ENCODE measurements around the gene GRK1.
"Not testable (repeated sequence)": the region's sequence is repeated elsewhere in the genome, so short reads cannot be mapped to it uniquely, and the experiment has no call there.

Gene GRK1

DNA sequence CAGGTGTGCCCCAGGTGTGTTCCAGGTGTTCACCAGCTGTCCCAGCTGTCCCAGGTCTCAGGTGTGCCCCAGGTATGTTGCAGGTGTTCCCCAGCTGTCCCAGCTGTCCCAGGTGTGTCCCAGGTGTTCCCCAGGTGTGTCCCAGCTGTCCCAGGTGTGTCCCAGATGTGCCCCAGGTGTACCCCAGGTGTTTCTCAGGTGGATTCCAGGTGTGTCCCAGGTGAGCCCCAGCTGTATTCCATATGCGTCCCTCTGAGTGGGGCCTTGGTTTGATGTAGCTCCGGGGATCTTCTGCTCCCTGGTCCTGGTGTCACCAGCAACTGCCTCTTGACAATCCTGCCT, 719 bp upstream of the GRK1 start:
- no peak for FAIRE-seq

DNA sequence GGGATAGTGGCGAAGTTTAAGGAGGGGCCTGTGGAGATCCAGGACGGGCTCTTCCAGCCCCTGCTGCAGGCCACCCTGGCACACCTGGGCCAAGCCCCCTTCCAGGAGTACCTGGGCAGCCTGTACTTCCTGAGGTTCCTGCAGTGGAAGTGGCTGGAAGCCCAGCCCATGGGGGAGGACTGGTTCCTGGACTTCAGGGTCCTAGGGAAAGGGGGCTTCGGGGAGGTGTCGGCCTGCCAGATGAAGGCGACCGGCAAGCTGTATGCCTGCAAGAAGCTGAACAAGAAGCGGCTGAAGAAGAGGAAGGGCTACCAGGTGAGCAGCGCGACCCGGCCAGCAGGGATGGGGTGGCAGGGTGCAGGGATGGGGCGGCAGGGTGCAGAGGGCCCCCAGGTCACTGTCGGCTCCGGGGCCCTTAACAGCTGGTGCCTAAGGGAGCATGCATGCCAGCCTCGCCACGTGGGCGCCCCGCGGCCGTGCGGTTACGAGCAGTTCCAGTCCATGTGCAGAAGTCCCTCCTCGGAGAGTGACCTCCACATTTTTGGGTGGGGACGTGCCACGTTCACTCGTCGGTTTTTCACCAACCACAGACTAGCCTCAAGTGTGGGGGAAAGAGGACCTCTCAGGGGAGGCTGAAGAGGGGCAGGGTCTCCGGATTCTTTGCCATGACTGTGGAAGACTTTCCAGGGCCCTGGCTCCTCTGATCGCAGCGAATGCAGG, 912 bp downstream of the GRK1 start:
- FAIRE-seq, result no peak

DNA sequence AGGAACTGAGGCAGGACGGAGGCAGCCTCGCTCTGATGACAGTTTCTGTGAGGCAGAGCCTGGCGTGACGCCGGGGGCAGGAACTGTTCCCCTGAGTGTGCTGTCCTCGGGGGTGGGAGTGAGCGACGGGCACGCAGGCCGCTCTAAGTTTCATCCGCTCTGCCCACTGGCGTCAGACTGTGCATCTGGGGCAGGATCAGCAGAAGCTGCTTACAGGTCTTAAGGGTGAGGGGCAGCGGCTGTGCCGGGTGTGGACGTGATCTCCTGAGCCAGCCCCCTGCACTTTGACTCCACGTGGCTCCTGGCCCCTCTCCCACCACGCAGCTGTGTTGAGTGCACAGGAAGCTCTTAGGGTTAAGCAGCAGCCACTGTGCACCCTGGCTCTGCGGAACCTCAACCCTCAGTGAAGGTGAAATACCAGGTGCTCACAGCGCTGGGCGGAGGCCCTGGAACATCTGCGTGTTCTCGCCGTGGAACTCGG, 1.5 kb downstream of the GRK1 start:
- FAIRE-seq, result no peak

DNA sequence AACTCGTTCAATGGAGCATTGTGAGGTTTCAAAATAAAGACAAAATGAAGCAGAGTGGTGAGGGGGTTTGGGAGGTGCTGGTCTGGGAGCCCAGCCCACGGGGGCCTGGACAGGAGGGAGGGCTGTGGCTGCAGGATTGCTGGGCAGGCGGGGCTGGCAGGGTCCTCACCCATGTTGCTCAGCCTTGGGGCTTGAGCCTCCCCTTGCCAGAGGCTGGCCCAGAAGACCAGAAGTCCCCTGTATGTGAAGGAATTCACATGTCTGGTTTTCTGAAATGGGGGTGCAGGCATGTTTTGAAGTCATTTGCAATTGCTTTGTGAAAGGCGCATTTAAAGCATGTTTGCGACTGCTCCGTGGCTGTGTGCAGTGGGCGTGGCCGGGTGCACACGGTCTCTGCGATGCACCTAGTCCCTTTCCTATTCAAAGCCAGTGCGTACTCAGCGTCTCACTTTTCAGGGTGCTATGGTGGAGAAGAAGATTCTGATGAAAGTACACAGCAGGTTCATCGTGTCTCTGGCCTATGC, 2.3 kb downstream of the GRK1 start:
- no peak for FAIRE-seq

DNA sequence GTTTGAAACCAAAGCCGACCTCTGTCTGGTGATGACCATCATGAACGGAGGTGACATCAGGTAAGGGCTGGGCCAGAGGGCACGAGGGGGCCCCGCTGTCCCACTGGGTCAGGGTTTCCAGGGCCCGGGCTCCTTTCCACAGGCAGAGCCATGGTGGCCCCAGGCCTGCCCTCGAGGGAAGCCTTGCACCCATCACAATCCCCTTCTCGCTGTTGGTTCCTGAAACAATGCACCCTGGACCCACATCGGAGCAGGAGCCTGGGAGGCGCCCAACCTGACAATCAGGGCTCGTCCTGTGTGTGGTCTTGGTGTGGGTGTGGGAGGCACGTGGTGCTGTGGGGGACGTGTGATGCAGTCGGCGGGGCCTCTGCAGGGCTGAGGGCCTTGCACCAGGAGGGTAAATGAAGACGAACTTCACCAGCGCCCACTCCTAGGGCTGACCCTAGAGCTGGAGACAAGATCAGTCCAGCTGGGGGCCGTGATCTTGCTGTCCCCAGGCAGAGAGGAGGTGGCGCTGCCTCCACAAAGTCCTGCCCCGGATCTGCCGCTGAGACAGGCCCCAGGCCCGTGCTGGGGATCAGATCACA, 2.8 kb downstream of the GRK1 start:
- FAIRE-seq, result no peak

DNA sequence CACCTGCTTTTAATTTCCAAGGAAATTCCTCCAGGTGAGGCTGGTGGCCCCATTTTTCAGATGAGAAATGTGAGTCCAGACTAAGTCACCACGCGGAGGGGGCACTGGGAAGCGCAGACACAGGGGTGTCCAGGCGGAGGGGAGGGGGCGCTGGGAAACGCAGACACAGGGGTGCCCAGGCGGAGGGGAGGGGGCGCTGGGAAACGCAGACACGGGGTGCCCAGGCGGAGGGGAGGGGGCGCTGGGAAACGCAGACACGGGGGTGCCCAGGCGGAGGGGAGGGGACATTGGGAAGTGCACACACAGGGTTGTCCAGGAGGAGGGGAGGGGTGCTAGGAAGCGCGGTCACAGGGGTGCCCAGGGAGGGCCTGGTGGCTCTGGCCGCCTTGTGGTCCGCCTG, 3.5 kb downstream of the GRK1 start:
- FAIRE-seq, result no peak

DNA sequence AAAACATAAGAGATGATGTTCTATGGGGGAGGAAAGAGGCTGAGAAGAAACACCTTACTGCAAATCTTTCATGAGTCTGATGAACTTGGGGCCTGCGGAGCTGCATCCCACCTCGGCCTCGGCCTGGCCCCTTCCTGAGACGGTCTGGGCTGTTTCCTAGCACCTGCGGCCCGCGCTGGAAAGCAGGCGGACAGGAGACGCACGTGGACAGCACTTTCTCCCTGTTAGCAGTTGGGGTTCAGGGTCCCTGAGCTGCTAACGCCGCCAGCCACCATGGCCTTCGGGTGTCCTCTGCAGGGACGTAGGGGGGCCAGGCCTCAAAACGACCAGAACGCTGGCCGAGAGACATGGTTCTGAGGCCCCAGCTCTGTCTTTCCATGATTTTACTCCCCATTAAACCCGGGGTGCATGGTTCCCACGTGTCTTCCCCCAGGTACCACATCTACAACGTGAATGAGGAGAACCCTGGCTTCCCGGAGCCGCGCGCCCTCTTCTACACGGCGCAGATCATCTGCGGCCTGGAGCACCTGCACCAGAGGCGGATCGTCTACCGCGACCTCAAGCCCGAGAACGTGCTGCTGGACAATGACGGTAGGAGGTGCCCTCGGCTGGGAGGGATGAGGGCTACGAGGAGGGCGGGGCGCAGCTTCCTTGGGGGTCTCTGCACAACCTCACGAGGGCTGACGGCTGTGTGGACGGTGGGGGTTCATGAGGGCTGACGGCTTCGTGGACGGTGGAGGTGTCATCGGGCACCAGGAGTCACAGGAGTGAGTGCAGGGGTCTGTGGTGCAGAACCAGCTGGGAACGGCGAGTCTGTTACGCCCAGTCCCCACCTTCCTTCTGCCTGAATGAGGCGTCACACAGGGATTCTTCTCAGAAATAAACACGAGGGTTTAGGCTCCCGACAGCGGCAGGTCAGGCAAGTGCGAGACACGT, 4.3 kb downstream of the GRK1 start:
- no peak for FAIRE-seq

DNA sequence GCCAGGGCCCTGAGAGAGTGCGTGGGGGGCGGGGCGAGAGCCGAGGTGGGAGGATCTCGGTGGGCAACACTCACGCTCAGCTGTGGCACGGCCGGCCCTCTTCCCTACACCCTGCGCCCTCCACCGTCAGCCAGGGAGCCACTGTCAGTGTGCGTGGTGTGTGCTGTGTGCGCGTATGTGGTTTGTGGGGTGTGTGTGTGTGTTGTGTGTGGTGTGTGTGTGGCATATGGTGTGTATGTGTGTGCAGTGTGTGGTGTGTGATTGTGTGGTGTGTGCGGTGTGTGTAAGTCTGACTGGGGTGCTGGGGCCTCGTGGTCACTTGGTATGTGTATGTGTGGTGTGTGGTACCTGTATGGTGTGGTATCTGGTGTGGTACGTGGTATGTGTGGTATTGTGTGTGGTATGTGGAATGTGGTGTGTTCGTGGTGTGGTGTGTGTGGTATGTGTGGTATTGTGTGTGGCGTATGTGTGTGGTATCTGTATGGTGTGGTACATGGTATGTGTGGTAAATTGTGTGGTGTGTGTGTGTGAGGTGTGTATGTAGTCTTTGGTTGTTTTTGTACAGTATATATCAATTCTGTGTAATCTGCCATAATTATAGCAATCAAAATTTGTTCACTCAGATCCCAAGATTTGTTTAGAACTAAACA, 5.1 kb downstream of the GRK1 start:
- no peak for FAIRE-seq

DNA sequence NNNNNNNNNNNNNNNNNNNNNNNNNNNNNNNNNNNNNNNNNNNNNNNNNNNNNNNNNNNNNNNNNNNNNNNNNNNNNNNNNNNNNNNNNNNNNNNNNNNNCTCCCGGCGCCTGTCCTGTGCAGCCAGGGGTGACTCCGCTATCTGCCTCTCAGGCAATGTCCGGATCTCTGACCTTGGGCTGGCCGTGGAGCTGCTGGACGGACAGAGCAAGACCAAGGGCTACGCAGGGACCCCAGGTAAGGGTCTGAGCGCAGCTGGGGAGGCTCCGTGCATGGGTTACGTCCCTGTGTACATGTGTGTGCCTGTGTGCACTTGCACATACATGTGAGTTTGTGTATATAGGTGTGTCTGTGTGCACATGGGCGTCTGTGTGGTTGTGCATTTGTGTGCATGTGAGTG, 55.9 kb downstream of the GRK1 start:
- FAIRE-seq, result no peak

DNA sequence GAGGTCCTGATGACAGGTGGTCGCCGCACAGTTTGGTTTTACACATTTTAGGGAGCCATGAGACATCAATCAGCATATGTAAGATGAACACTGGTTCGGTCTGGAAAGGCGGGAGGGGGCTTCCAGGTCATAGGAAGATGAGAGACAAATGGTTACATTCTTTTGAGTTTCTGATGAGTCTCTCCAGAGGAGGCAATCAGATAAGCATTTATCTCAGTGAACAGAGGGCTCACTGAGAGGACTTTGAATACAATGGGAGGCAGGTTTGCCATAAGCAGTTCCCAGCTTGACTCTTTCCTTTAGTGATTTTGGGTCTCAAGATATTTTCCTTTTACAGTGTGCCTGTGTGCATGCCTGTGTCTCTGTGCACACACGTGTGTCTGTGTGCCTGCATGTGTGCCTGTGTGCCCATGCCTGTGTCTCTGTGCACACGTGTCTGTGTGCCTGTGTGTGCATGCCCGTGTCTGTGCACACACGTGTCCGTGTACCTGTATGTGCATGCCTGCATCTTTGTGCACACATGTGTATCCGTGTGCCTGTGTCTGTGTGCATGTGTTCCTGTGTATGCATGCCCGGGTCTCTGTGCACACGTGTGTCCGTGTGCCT, 56.5 kb downstream of the GRK1 start:
- FAIRE-seq, result no peak

DNA sequence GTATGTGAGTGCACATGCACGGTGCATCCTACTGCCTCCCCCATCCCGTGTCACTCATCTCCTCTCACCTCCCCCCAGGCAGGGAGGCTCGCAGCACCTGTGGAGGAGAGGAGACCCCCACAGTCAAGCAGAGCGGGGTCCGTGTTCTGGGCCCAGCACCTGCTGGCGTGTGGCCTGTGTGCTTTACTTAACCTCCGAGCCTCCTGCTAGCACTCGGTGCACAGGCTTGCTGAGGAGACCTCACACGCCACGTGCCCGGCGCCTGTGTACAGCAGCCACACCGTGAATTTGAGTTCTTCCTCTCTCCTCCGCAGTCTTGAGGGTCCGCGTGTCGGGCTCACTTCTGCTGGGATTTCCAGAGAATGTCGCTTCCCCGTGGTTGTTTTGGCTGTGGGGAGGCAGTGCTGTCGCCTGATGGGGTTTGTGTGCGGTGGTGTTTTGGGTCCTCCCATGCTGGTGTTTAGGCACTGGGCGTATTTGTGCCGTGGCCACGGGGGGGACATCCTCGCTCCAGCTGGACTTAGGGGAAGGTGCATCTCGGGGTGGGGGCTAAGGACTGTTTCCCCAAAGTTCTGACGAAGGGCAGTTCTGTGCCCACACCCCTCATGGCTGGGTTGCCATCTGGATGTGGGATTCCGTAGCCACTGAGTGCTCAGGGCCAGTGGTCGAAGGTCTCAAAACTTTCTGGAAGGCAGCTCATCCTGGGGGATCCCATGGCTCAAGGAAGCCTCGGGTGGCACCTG, 57.2 kb downstream of the GRK1 start:
- FAIRE-seq, result no peak

DNA sequence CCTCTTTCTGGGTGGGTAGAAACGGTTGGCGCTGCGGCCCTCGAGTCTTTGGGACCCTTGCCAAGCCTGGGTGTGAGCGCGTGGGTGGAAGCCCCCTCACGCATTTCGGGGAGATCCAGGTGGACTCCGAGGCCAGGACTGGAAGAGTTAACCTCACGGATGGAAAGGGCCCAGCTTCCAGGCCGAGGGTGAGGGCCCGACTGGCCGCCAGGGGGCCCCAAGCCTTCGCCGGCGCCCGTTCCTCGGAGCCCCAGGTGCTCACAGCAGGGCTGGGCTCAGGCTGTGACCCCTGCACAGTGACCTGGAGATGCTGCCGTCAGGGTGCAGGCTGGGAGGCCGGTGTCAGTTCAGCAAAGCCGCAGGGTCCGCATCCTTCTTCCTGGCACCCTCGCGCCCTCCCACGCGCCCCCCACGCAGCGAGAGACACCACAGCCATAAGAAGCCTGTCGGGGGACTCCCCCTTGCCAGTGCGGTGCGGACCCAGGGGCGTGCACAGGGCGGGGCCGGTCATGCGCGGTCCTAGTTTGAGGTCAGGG, 57.8 kb downstream of the GRK1 start:
- FAIRE-seq, result no peak

DNA sequence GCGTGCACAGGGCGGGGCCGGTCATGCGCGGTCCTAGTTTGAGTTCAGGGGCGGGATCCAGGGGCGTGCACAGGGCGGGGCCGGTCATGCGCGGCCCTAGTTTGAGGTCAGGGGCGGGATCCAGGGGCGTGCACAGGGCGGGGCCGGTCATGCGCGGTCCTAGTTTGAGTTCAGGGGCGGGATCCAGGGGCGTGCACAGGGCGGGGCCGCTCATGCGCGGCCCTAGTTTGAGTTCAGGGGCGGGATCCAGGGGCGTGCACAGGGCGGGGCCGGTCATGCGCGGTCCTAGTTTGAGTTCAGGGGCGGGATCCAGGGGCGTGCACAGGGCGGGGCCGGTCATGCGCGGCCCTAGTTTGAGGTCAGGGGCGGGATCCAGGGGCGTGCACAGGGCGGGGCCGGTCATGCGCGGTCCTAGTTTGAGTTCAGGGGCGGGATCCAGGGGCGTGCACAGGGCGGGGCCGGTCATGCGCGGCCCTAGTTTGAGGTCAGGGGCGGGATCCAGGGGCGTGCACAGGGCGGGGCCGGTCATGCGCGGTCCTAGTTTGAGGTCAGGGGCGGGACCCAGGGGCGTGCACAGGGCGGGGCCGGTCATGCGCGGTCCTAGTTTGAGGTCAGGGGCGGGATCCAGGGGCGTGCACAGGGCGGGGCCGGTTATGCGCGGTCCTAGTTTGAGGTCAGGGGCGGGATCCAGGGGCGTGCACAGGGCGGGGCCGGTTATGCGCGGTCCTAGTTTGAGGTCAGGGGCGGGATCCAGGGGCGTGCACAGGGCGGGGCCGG, 58.5 kb downstream of the GRK1 start:
- FAIRE-seq, result not testable (repeated sequence)

DNA sequence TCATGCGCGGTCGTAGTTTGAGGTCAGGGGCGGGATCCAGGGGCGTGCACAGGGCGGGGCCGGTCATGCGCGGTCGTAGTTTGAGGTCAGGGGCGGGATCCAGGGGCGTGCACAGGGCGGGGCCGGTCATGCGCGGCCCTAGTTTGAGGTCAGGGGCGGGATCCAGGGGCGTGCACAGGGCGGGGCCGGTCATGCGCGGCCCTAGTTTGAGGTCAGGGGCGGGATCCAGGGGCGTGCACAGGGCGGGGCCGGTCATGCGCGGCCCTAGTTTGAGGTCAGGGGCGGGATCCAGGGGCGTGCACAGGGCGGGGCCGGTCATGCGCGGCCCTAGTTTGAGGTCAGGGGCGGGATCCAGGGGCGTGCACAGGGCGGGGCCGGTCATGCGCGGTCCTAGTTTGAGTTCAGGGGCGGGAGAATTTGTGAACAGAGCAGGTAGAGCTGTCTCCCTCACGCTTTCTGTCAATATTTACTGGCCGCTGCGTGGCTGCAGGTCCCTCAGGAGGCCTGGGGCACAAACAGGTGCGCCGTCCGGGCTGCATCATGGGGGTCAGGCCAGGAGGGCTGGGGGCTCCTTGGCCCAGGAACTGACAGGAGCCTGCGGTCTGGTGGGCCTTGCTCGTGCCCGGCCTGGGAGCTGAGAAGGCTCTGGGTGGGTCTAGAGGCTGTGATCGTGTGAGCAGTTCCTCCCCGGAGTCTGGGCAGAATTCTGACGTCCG, 59.2 kb downstream of the GRK1 start:
- FAIRE-seq, result not testable (repeated sequence)

DNA sequence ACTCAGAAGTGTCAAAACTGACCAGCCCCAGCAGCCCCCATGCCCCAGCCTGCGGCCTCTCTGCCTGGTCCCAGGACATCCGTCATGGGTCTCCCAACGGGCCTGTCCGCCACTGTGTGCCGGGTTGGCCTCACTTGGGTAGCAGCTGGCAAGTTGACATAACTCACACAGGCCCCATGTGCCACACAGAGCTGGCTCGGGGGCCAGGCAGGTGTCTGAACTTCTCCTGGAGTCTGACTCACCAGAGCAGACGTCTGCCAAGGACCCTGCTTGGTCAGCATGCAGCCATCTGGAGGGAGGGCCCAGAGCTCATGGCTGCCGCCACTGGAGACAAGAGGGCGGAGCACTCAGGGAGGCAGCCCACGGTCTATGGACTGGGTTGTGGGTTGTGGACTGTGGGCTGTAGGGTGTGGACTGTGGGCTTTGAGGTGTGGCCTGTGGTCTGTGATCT, 60.0 kb downstream of the GRK1 start:
- FAIRE-seq, result no peak

DNA sequence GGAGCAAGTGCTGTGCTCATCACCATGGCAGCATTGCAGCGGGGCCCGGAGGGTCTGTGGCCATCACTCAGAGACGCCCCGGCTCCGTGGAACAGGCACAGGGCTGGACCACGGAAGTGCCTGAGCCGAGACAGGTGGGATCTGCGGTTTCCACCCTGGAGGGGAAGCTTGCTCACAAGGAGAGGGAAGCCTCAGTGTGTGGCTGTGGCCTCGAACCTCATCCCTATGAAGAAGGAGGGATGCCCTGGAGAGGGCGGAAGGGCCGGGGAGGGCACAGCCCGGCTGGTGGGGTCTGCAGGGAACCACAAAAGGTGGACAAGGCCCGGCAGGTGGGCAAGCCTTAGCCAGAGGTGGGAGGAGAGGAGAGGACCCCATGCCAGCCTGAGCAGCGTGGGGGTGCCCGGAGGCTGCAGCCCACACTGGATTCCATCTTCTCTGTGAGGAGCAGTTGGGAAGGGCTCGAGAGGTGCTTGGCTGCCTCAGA, 61.6 kb downstream of the GRK1 start:
- no peak for FAIRE-seq

DNA sequence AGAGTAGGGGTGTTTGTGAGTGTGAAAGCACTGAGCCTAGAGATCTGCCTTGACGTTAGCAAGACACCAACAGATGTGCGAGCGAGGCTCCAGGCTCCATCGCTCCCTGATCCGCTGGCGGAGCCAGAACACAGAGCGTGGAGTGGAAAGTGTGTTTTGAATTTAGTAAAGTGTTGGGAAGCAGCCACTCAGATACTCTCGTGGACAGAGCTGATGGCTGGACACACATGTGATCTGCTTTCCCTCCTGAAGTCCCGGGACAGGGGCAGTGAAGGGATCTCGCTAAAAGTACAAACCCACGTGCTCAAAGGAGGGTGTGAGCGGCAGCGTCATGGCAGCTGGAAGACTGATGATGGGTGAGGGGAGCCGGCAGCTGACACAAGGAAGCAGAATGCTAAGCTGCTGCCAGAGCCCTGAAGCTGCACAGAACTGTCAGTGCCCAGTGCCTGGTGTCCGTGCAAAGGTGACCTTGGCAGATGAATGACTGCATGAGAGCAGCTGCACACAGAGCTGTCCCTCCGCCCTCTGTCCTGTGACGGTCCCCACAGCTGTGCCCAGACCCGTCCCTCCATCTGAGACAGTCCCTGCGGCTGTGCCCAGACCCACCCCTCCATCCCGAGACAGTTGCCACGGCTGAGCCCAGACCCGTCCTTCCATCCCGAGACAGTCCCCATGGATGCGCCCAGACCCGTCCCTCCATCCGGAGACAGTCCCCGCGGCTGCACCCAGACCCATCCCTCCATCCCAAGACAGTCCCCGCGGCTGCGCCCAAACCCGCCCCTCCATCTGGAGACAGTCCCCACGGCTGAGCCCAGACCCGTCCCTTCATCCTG, 62.4 kb downstream of the GRK1 start:
- no peak for FAIRE-seq

DNA sequence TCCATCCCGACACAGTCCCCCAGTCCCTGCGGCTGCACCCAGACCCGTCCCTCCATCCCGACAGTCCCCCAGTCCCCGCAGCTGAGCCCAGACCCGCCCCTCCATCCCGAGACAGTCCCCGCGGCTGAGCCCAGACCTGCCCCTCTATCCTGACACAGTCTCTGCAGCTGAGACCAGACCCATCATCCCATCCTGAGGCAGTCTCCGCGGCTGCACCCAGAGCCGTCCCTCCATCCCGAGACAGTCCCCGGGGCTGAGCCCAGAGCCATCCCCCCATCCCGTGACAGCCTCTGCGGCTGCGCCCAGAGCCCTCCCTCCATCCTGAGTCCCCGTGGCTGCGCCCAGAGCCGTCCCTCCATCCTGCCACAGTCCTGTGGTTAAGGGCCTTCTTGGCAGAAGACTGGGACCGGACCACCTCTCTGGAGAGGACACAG, 63.3 kb downstream of the GRK1 start:
- FAIRE-seq, result no peak

DNA sequence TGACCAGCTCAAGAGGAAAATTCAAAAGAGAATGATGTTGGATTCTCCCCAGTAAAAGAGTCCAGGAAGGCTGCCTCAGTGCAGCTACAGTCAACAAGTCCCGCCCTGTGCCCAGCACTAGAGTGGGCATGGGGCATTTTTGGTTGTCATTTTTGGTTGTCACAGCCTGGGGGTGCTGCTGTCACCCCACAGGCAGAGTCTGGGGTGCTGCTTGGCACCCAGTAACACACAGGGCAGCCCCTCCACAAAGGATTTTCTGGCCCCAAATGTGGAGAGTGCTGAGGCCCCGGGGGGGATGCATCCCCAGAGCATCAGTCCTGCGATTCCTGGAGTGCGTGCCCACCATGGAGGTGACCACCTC, 63.8 kb downstream of the GRK1 start:
- FAIRE-seq, result no peak

All from colon (tissue), 2 donors.